Naive thymus-derived CD4-positive, alpha-beta T cell (primary cell): ENCODE measurements around the gene IL11. TPM values are rescaled to one million over a fixed set of nuclear protein-coding genes. Genes with fewer than 3 reads are reported as not detected.
A peak's percentile ranks its signal among the peaks of the same experiment; 100 is the strongest.

ENCODE experiments used
- ATAC-seq: fragments of 150-1000 bp; cut with Tn5 transposase; 2 replicates; pipeline ENCODE4 v1.10.0; 2021; ENCODE audit warnings: mild to moderate bottlenecking, moderate library complexity
- CTCF ChIA-PET: fragments of 350-600 bp; sonication (Branson Sonifier 250); formaldehyde crosslinking; loops from one replicate; lab custom pipeline; 2021; ENCODE audit warnings: antibody characterized with exemption; lab: Charles Lee
- POLR2A ChIA-PET: fragments of 350-600 bp; sonication (Branson Sonifier 250); formaldehyde crosslinking; loops from one replicate; lab custom pipeline; 2021; ENCODE audit warnings: antibody characterized with exemption, inconsistent platforms; lab: Charles Lee
- DNase-seq, 9 donors: peaks; one replicate each; pipeline versions ENCODE4 v3.0.0 to v3.0.0-alpha.2; 2020 to 2022; ENCODE audit warnings: mixed read lengths in 1 of 9
- H3K27ac ChIP-seq: one replicate; pipeline ENCODE4 v1.7.0; 2013; ENCODE audit warnings: mild to moderate bottlenecking, low read depth, low read length, moderate library complexity
- H3K27me3 ChIP-seq, 2 donors: one replicate each; pipeline ENCODE4 v1.7.0; 2013; ENCODE audit warnings: low read length in 2 of 2, mild to moderate bottlenecking in 2 of 2, moderate library complexity in 2 of 2; ENCODE audit not compliant: control insufficient read depth in 2 of 2, insufficient read depth in 2 of 2
- H3K36me3 ChIP-seq, 3 experiments: 1 replicate in 2 of 3; 2 replicates in 1 of 3; pipeline ENCODE4 v1.7.0; 2013; ENCODE audit warnings: low read length in 3 of 3, mild to moderate bottlenecking in 3 of 3, moderate library complexity in 1 of 3; ENCODE audit not compliant: insufficient read depth in 3 of 3, control insufficient read depth in 2 of 3
- H3K4me1 ChIP-seq, 2 donors: one replicate each; pipeline ENCODE4 v1.7.0; 2013; ENCODE audit warnings: low read length in 2 of 2, mild to moderate bottlenecking in 2 of 2, moderate library complexity in 1 of 2; ENCODE audit not compliant: control insufficient read depth in 2 of 2, insufficient read depth in 2 of 2
- H3K4me3 ChIP-seq: 2 replicates; pipeline ENCODE4 v1.7.0; 2013; ENCODE audit warnings: mild to moderate bottlenecking, low read length
- H3K9me3 ChIP-seq, 3 experiments: 1 replicate in 2 of 3; 2 replicates in 1 of 3; pipeline ENCODE4 v1.7.0; 2013; ENCODE audit warnings: low read length in 3 of 3; ENCODE audit not compliant: control insufficient read depth in 2 of 3
- H3K27ac Mint-ChIP-seq, 9 donors: one replicate each; pipeline ENCODE4 v1.8.0; 2020 to 2022; ENCODE audit warnings: mixed read lengths in 9 of 9, mild to moderate bottlenecking in 8 of 9, moderate library complexity in 5 of 9, inconsistent platforms in 2 of 9
- H3K27me3 Mint-ChIP-seq, 5 donors: one replicate each; pipeline ENCODE4 v1.8.0; 2021 to 2022; ENCODE audit warnings: mixed read lengths in 5 of 5, mild to moderate bottlenecking in 1 of 5
- H3K36me3 Mint-ChIP-seq, 5 donors: one replicate each; pipeline ENCODE4 v1.8.0; 2020 to 2022; ENCODE audit warnings: mixed read lengths in 5 of 5, mild to moderate bottlenecking in 3 of 5, inconsistent platforms in 1 of 5
- H3K4me1 Mint-ChIP-seq, 7 donors: one replicate each; pipeline ENCODE4 v1.8.0; 2020 to 2022; ENCODE audit warnings: mixed read lengths in 7 of 7, mild to moderate bottlenecking in 3 of 7, inconsistent platforms in 1 of 7
- H3K4me3 Mint-ChIP-seq, 10 donors: one replicate each; pipeline ENCODE4 v1.8.0; 2020 to 2022; ENCODE audit warnings: mild to moderate bottlenecking in 10 of 10, mixed read lengths in 10 of 10, moderate library complexity in 6 of 10, inconsistent platforms in 2 of 10
- H3K9me3 Mint-ChIP-seq, 11 donors: one replicate each; pipeline ENCODE4 v1.8.0; 2020 to 2022; ENCODE audit warnings: mixed read lengths in 11 of 11, mild to moderate bottlenecking in 4 of 11, inconsistent platforms in 1 of 11, moderate library complexity in 1 of 11
- intact Hi-C, 2 donors: fragments of 100-400 bp; cut with micrococcal nuclease; formaldehyde crosslinking; loops; one replicate each; pipeline ENCODE4 v1.15.1; 2023
- polyA plus RNA-seq, 2 donors: library from polyadenylated mRNA; unstranded; fragments of 300-500 nt; fragmentation: Illumina TruSeq; gene quantifications; one replicate each; pipeline ENCODE4 v1.2.3, GENCODE V29; 2021
- total RNA-seq, 6 experiments: library from RNA in 5 of 6; stranded (reverse) in 5 of 6; gene quantifications; 1 replicate in 5 of 6; 2 replicates in 1 of 6; pipeline ENCODE4 v1.2.3 and lab custom pipeline; 2021 to 2026

The IL11 gene
- total and polyA plus RNA-seq, 7 experiments from 2014 or later = 0.58 to 0.69 TPM; not detected in 5

GRCh38 chr19:55382013-55382412 is 11.8 kb upstream of the IL11 start:
- ChIA-PET POLR2A (interaction anchor here (2.8 kb wide), 1 partner anchor 123 kb away, joined by 11 read pairs; the partner anchor contains the start of gene PPP6R1), CTCF (interaction anchor here (0.7 kb wide), 1 partner anchor 21 kb away, joined by 5 read pairs; no protein-coding TSS in a partner anchor)
- Mint-ChIP-seq H3K9me3 (peaks cover 0 to 8% (median 0%) of the 10 kb centered on the region in 11 donors), H3K4me1 (peaks cover 23 to 43% (median 33%) of the 10 kb centered on the region in 7 donors), H3K4me3 (peak overlapping the region in 9 of 10 donors; percentile 77 to 100 (median 90)), H3K27me3 (peaks cover 0 to 3% (median 0%) of the 10 kb centered on the region in 5 donors), H3K36me3 (peaks cover 7 to 25% (median 9%) of the 10 kb centered on the region in 5 donors), H3K27ac (peak overlapping the region in 5 of 9 donors; percentile 0 to 79 (median 56))
- Histone ChIP-seq H3K4me1 (peaks cover 26 to 28% of the 10 kb centered on the region in 2 donors), H3K9me3 (no peaks in the 10 kb centered on the region), H3K27me3 (no peaks in the 10 kb centered on the region), H3K27ac (no peak overlapping the region), H3K36me3 (peaks cover 0 to 10% (median 2%) of the 10 kb centered on the region in 3 experiments), H3K4me3 (no peak overlapping the region)
- intact Hi-C loops = loop anchor here (10.0 kb wide), 3 partner anchors 203 to 1187 kb away; partner anchors contain the start of genes TSEN34 (in 1 of the 2) and ZNF579 (in 1 of the 2)
- DNase-seq (no peak), ATAC-seq (no peak)

- no peak for DNase-seq
- Histone ChIP-seq H3K27me3 (peaks cover 0 to 4% of the 10 kb centered on the region in 2 donors), H3K9me3 (no peaks in the 10 kb centered on the region), H3K4me3 (no peak overlapping the region), H3K27ac (no peak overlapping the region), H3K4me1 (peaks cover 11 to 13% of the 10 kb centered on the region in 2 donors), H3K36me3 (no peaks in the 10 kb centered on the region)
- no peak overlapping the region for H3K27ac Mint-ChIP-seq
- CTCF ChIA-PET = no interaction called here
- intact Hi-C loops = no loop called here
- peaks cover 8 to 22% (median 12%) of the 10 kb centered on the region in 7 donors for H3K4me1 Mint-ChIP-seq
- no peak for ATAC-seq
- H3K27me3 Mint-ChIP-seq = peaks cover 0 to 14% (median 3%) of the 10 kb centered on the region in 5 donors
- peaks cover 0 to 13% (median 3%) of the 10 kb centered on the region in 5 donors for H3K36me3 Mint-ChIP-seq
- POLR2A ChIA-PET = no interaction called here
- H3K9me3 Mint-ChIP-seq = peaks cover 0 to 6% (median 0%) of the 10 kb centered on the region in 11 donors
- no peak overlapping the region for H3K4me3 Mint-ChIP-seq
These were observed 8.9 kb upstream of the IL11 start for GRCh38 chr19:55379174-55379573.

- Mint-ChIP-seq H3K36me3 (peaks cover 0 to 12% (median 3%) of the 10 kb centered on the region in 5 donors), H3K9me3 (peaks cover 0 to 6% (median 0%) of the 10 kb centered on the region in 11 donors), H3K4me1 (peaks cover 5 to 16% (median 14%) of the 10 kb centered on the region in 7 donors), H3K27ac (no peak overlapping the region), H3K27me3 (peaks cover 6 to 20% (median 9%) of the 10 kb centered on the region in 5 donors), H3K4me3 (no peak overlapping the region)
- DNase-seq (no peak), ATAC-seq (no peak)
- intact Hi-C loops = no loop called here
- Histone ChIP-seq H3K9me3 (no peaks in the 10 kb centered on the region), H3K4me3 (no peak overlapping the region), H3K27me3 (peaks cover 0 to 11% of the 10 kb centered on the region in 2 donors), H3K27ac (no peak overlapping the region), H3K36me3 (no peaks in the 10 kb centered on the region), H3K4me1 (peaks cover 2 to 6% of the 10 kb centered on the region in 2 donors)
- ChIA-PET POLR2A (no interaction called here), CTCF (no interaction called here)
These were observed 7.3 kb upstream of the IL11 start for GRCh38 chr19:55377356-55378131.

GRCh38 chr19:55376241-55376933 is 6.1 kb upstream of the IL11 start, which contains the start of gene TMEM190:
Gene TMEM190, plus strand, starts transcription at chr19:55376826. Its CDS starts 28 bp downstream, at chr19:55376854.
- Histone ChIP-seq H3K4me3 (no peak within 1 kb of the TSS), H3K36me3 (no peaks in the 10 kb centered on the region), H3K27ac (no peak within 1 kb of the TSS), H3K9me3 (no peaks in the 10 kb centered on the region), H3K27me3 (peaks cover 0 to 19% of the 10 kb centered on the region in 2 donors), H3K4me1 (no peaks in the 10 kb centered on the region)
- CTCF ChIA-PET = interaction anchor here (0.6 kb wide), 1 partner anchor 17 kb away, joined by 5 read pairs; no protein-coding TSS in a partner anchor
- no peak for DNase-seq
- Mint-ChIP-seq H3K9me3 (no peaks in the 10 kb centered on the region), H3K4me1 (peaks cover 4 to 10% (median 5%) of the 10 kb centered on the region in 7 donors), H3K4me3 (no peak within 1 kb of the TSS), H3K36me3 (peaks cover 0 to under 1% (median under 1%) of the 10 kb centered on the region in 5 donors), H3K27ac (peak within 1 kb of the TSS in 1 of 9 donors; percentile 28), H3K27me3 (peaks cover 14 to 30% (median 17%) of the 10 kb centered on the region in 5 donors)
- POLR2A ChIA-PET = no interaction called here
- no peak for ATAC-seq
- intact Hi-C loops = no loop called here

GRCh38 chr19:55373993-55374757 is 3.9 kb upstream of the IL11 start:
- DNase-seq (no peak), ATAC-seq (no peak)
- intact Hi-C loops = no loop called here
- Histone ChIP-seq H3K27me3 (peaks cover 0 to 25% of the 10 kb centered on the region in 2 donors), H3K27ac (no peak overlapping the region), H3K36me3 (no peaks in the 10 kb centered on the region), H3K9me3 (no peaks in the 10 kb centered on the region), H3K4me1 (no peaks in the 10 kb centered on the region), H3K4me3 (no peak overlapping the region)
- peaks cover 0 to 6% (median 4%) of the 10 kb centered on the region in 5 donors for H3K36me3 Mint-ChIP-seq
- no peak overlapping the region for H3K4me3 Mint-ChIP-seq
- H3K9me3 Mint-ChIP-seq = peaks cover 0 to 5% (median 0%) of the 10 kb centered on the region in 11 donors
- H3K4me1 Mint-ChIP-seq = peaks cover 6 to 17% (median 12%) of the 10 kb centered on the region in 7 donors
- POLR2A ChIA-PET = no interaction called here
- CTCF ChIA-PET = no interaction called here
- peak overlapping the region in 1 of 9 donors; percentile 3 for H3K27ac Mint-ChIP-seq
- H3K27me3 Mint-ChIP-seq = peaks cover 29 to 45% (median 32%) of the 10 kb centered on the region in 5 donors
